ENCODE measurements around the gene UAP1.
A peak's percentile ranks its signal among the peaks of the same experiment; 100 is the strongest.

UAP1 gene

DNA sequence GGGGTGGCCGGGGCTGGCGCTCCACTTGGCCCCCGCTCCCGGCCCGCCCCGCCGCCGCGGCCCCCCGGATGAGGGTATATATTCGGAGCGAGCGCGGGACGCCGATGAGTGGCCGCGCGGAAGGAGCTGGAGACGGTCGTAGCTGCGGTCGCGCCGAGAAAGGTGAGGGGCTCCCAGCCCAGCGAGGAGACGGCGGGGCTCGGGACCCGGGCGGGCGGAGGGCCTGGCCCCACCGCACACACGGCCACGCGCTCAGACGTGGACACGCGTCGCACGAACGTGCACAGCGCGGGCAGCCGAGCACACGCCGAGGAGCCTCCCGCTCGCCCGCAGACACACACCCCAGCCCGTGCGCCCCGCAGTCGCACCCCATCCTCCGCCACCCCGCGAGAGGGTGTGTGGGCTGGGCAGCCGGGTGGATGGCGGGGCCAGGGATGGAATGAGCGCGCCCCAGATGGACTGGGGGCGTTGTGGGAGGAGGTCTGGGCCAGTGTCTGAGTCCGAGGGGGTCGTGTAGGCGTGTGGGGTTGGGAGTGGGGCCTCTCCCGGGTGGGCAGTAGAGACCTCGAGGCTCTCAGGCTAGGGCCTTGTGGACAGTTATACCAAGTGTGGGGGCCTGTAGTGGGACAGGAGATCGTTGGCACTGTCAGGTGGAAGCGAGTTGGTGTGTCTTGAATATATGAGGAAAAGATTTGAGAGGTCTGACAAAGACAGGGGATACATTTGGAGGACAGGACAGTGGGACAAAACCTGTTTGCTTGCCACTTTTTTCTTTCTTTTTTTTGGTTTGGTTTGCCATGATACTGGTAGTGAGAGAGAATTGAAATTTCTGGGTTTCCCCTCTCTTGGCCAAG is at the start of gene UAP1:
Gene UAP1 (plus strand): TSS at position 107 of the 854 bp plus-strand sequence. CDS start 4,347 bp downstream, outside the sequence.
- peak within 1 kb of the TSS; percentile 97 for H3K27ac ChIP-seq (ENCODE audit: low read length)
- H3K27me3 ChIP-seq (ENCODE audit: control insufficient read depth in 1 of 2, insufficient read depth in 2 of 2, low read length in 2 of 2): no peaks in the 10 kb centered on the region
- peaks cover 0 to 2% of the 10 kb centered on the region in 2 donors for H3K36me3 ChIP-seq (ENCODE audit: control insufficient read depth in 2 of 2, insufficient read depth in 2 of 2, low read length in 2 of 2)
- no peaks in the 10 kb centered on the region for H3K9me3 ChIP-seq (ENCODE audit: control insufficient read depth in 2 of 2, low read length in 2 of 2)
- peak within 1 kb of the TSS; percentile 67 to 89 for H3K4me3 ChIP-seq (ENCODE audit: low read length in 2 of 2)
- H3K9ac ChIP-seq (ENCODE audit: low read length in 2 of 2): peak within 1 kb of the TSS; percentile 87 to 94
- peaks cover 9% of the 10 kb centered on the region for H3K4me1 ChIP-seq (ENCODE audit: control insufficient read depth, insufficient read depth, low read length)

DNA sequence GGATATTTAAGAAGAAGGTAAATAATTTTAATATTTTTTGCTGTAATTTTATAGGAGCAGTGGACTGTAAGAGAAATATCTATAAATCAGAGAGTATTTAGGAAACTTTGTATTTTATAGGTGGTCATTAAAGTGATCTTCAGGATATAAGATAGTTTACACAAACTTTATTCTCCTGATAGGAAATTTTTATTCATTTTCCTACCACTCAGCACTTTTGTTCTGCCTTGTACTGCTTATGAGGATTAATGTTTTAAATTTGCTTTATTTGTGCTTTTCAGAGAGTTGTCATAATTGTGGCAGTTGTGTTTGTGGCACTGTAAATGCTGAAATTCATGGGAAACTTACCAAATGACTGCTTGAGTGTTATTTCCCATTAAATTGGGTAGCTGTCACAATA is 34.2 kb upstream of the UAP1 start:
- Histone ChIP-seq H3K4me3 (ENCODE audit: low read length in 2 of 2) (no peak overlapping the region), H3K36me3 (ENCODE audit: control insufficient read depth in 2 of 2, insufficient read depth in 2 of 2, low read length in 2 of 2) (peaks cover 7 to 14% of the 10 kb centered on the region in 2 donors), H3K9me3 (ENCODE audit: control insufficient read depth in 2 of 2, low read length in 2 of 2) (no peaks in the 10 kb centered on the region), H3K4me1 (ENCODE audit: control insufficient read depth, insufficient read depth, low read length) (no peaks in the 10 kb centered on the region), H3K27ac (ENCODE audit: low read length) (no peak overlapping the region), H3K9ac (ENCODE audit: low read length in 2 of 2) (no peak overlapping the region), H3K27me3 (ENCODE audit: control insufficient read depth in 1 of 2, insufficient read depth in 2 of 2, low read length in 2 of 2) (no peaks in the 10 kb centered on the region)

DNA sequence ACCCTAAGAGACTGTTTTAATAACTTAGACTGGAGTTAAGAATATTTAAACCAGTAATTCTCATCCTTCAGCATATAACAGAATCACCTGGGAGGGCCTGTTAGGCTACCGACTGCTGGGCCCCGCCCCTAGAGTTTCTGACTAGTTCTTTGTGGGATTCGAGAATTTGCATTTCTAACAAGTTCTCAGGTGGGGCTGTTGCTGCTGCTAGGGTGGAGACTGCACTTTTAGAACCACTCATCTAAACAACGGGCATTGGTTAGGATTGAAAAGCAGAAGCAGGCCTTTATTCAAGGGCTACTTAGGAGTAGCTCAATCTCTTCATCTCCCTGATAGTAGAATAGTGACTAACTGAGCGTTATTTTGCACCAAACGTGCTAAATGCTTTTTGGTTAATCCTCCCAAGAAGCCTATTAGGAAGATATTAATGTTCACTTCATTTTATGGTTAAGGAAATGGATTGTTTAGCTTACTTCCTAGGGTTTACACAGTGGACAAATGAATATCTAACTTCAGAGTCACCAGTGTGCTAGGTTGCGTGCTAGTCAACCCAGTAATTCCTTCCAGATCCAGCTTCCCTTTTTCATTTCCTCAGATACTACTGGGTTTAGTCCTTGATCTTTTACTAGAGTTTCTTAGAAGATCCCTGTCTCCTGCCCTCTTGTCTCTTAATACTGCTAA is 31.1 kb upstream of the UAP1 start:
- H3K27ac ChIP-seq (ENCODE audit: low read length): no peak overlapping the region
- H3K9ac ChIP-seq (ENCODE audit: low read length in 2 of 2): no peak overlapping the region
- H3K4me3 ChIP-seq (ENCODE audit: low read length in 2 of 2): no peak overlapping the region
- no peaks in the 10 kb centered on the region for H3K9me3 ChIP-seq (ENCODE audit: control insufficient read depth in 2 of 2, low read length in 2 of 2)
- no peaks in the 10 kb centered on the region for H3K4me1 ChIP-seq (ENCODE audit: control insufficient read depth, insufficient read depth, low read length)
- no peaks in the 10 kb centered on the region for H3K27me3 ChIP-seq (ENCODE audit: control insufficient read depth in 1 of 2, insufficient read depth in 2 of 2, low read length in 2 of 2)
- H3K36me3 ChIP-seq (ENCODE audit: control insufficient read depth in 2 of 2, insufficient read depth in 2 of 2, low read length in 2 of 2): peaks cover 0 to under 1% of the 10 kb centered on the region in 2 donors

GRCh38 chr1:162530988-162531319 is 30.6 kb upstream of the UAP1 start:
- no peak overlapping the region for H3K27ac ChIP-seq (ENCODE audit: low read length)
- no peak overlapping the region for H3K9ac ChIP-seq (ENCODE audit: low read length in 2 of 2)
- no peaks in the 10 kb centered on the region for H3K4me1 ChIP-seq (ENCODE audit: control insufficient read depth, insufficient read depth, low read length)
- no peaks in the 10 kb centered on the region for H3K36me3 ChIP-seq (ENCODE audit: control insufficient read depth in 2 of 2, insufficient read depth in 2 of 2, low read length in 2 of 2)
- H3K9me3 ChIP-seq (ENCODE audit: control insufficient read depth in 2 of 2, low read length in 2 of 2): no peaks in the 10 kb centered on the region
- H3K4me3 ChIP-seq (ENCODE audit: low read length in 2 of 2): no peak overlapping the region
- H3K27me3 ChIP-seq (ENCODE audit: control insufficient read depth in 1 of 2, insufficient read depth in 2 of 2, low read length in 2 of 2): no peaks in the 10 kb centered on the region

DNA sequence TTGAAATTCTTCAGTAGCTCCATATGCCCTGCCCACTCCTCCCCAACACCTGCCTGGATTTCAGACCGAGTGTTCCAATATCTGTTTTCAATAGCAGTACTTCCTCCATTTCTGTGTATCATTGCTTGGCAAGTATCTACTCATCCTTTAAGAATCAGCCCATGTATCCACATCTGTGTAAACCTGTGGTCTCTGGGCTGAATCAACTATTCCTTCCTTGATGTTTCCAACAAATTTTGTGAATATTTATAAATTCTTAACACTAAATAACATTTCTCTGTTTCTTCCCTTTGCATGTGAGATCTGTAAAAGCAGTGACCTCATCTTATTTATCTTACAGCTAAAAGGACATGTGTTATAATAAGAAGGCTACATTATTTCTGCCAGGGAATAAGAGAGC is 26.0 kb upstream of the UAP1 start:
- H3K27me3 ChIP-seq (ENCODE audit: control insufficient read depth in 1 of 2, insufficient read depth in 2 of 2, low read length in 2 of 2): no peaks in the 10 kb centered on the region
- no peaks in the 10 kb centered on the region for H3K4me1 ChIP-seq (ENCODE audit: control insufficient read depth, insufficient read depth, low read length)
- H3K36me3 ChIP-seq (ENCODE audit: control insufficient read depth in 2 of 2, insufficient read depth in 2 of 2, low read length in 2 of 2): no peaks in the 10 kb centered on the region
- no peaks in the 10 kb centered on the region for H3K9me3 ChIP-seq (ENCODE audit: control insufficient read depth in 2 of 2, low read length in 2 of 2)
- H3K4me3 ChIP-seq (ENCODE audit: low read length in 2 of 2): no peak overlapping the region
- H3K27ac ChIP-seq (ENCODE audit: low read length): no peak overlapping the region
- H3K9ac ChIP-seq (ENCODE audit: low read length in 2 of 2): no peak overlapping the region

GRCh38 chr1:162536511-162536910 is 25.0 kb upstream of the UAP1 start:
- Histone ChIP-seq H3K9ac (ENCODE audit: low read length in 2 of 2) (no peak overlapping the region), H3K36me3 (ENCODE audit: control insufficient read depth in 2 of 2, insufficient read depth in 2 of 2, low read length in 2 of 2) (no peaks in the 10 kb centered on the region), H3K4me1 (ENCODE audit: control insufficient read depth, insufficient read depth, low read length) (peaks cover 3% of the 10 kb centered on the region), H3K27ac (ENCODE audit: low read length) (no peak overlapping the region), H3K9me3 (ENCODE audit: control insufficient read depth in 2 of 2, low read length in 2 of 2) (no peaks in the 10 kb centered on the region), H3K27me3 (ENCODE audit: control insufficient read depth in 1 of 2, insufficient read depth in 2 of 2, low read length in 2 of 2) (no peaks in the 10 kb centered on the region), H3K4me3 (ENCODE audit: low read length in 2 of 2) (no peak overlapping the region)

DNA sequence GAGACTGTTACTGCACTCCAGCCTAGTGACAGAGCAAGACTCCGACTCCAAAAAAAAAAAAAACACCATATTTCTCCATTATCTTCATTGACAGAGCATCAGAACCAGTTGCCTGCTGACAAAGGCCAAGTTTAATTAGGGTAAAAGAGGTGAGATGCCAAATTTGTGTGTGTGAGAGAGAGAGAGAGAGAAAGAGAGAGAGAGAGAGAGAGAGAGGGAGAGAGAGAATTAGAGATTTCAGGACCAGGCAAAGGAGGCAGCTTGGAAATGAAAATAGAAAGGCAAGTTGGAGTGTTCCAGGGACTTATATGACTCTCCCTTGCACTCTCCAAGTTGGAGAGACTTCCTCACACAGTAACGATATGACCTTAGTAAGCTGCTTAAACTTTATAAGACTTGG is 24.3 kb upstream of the UAP1 start:
- Histone ChIP-seq H3K27me3 (ENCODE audit: control insufficient read depth in 1 of 2, insufficient read depth in 2 of 2, low read length in 2 of 2) (no peaks in the 10 kb centered on the region), H3K9ac (ENCODE audit: low read length in 2 of 2) (no peak overlapping the region), H3K4me3 (ENCODE audit: low read length in 2 of 2) (no peak overlapping the region), H3K9me3 (ENCODE audit: control insufficient read depth in 2 of 2, low read length in 2 of 2) (no peaks in the 10 kb centered on the region), H3K4me1 (ENCODE audit: control insufficient read depth, insufficient read depth, low read length) (peaks cover 6% of the 10 kb centered on the region), H3K36me3 (ENCODE audit: control insufficient read depth in 2 of 2, insufficient read depth in 2 of 2, low read length in 2 of 2) (no peaks in the 10 kb centered on the region), H3K27ac (ENCODE audit: low read length) (no peak overlapping the region)

GRCh38 chr1:162538815-162539431 is 22.6 kb upstream of the UAP1 start:
- peaks cover 6% of the 10 kb centered on the region for H3K4me1 ChIP-seq (ENCODE audit: control insufficient read depth, insufficient read depth, low read length)

GRCh38 chr1:162541619-162542141 is 19.8 kb upstream of the UAP1 start:
- H3K27me3 ChIP-seq (ENCODE audit: control insufficient read depth in 1 of 2, insufficient read depth in 2 of 2, low read length in 2 of 2): no peaks in the 10 kb centered on the region
- peak overlapping the region; percentile 29 to 38 for H3K9ac ChIP-seq (ENCODE audit: low read length in 2 of 2)
- H3K9me3 ChIP-seq (ENCODE audit: control insufficient read depth in 2 of 2, low read length in 2 of 2): no peaks in the 10 kb centered on the region
- H3K4me3 ChIP-seq (ENCODE audit: low read length in 2 of 2): no peak overlapping the region
- H3K4me1 ChIP-seq (ENCODE audit: control insufficient read depth, insufficient read depth, low read length): peaks cover 6% of the 10 kb centered on the region
- H3K27ac ChIP-seq (ENCODE audit: low read length): peak overlapping the region; percentile 55
- H3K36me3 ChIP-seq (ENCODE audit: control insufficient read depth in 2 of 2, insufficient read depth in 2 of 2, low read length in 2 of 2): no peaks in the 10 kb centered on the region

More at GRCh38 chr1:162538815-162539431, 22.6 kb upstream of the UAP1 start:
- no peak overlapping the region for H3K9ac ChIP-seq (ENCODE audit: low read length in 2 of 2)
- no peaks in the 10 kb centered on the region for H3K27me3 ChIP-seq (ENCODE audit: control insufficient read depth in 1 of 2, insufficient read depth in 2 of 2, low read length in 2 of 2)
- no peak overlapping the region for H3K27ac ChIP-seq (ENCODE audit: low read length)
- no peak overlapping the region for H3K4me3 ChIP-seq (ENCODE audit: low read length in 2 of 2)
- no peaks in the 10 kb centered on the region for H3K9me3 ChIP-seq (ENCODE audit: control insufficient read depth in 2 of 2, low read length in 2 of 2)
- no peaks in the 10 kb centered on the region for H3K36me3 ChIP-seq (ENCODE audit: control insufficient read depth in 2 of 2, insufficient read depth in 2 of 2, low read length in 2 of 2)

DNA sequence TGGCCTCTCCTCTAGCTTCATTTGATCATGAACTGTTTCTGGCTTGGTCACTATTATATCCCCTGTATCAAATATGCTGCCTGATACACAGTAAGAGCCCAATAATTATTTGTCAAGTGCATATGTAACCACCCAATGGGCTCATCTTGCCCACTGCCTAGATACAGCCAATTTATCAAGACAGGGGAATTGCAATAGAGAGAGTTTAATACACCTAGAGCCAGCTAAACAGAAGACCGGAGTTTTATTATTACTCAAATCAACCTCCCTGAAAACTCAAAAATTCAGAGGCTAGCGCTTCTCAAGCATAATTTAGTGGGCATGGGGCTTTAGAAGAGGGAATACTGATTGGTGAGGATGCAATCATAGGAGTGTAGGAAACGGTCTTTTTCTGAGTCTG is 18.3 kb upstream of the UAP1 start:
- Histone ChIP-seq H3K27me3 (ENCODE audit: control insufficient read depth in 1 of 2, insufficient read depth in 2 of 2, low read length in 2 of 2) (no peaks in the 10 kb centered on the region), H3K4me3 (ENCODE audit: low read length in 2 of 2) (no peak overlapping the region), H3K36me3 (ENCODE audit: control insufficient read depth in 2 of 2, insufficient read depth in 2 of 2, low read length in 2 of 2) (no peaks in the 10 kb centered on the region), H3K9me3 (ENCODE audit: control insufficient read depth in 2 of 2, low read length in 2 of 2) (no peaks in the 10 kb centered on the region), H3K27ac (ENCODE audit: low read length) (no peak overlapping the region), H3K4me1 (ENCODE audit: control insufficient read depth, insufficient read depth, low read length) (peaks cover 6% of the 10 kb centered on the region), H3K9ac (ENCODE audit: low read length in 2 of 2) (no peak overlapping the region)
